Dermis microvascular lymphatic vessel endothelial cell (primary cell): ENCODE data around the gene ZNF333. TPM values are rescaled to one million over a fixed set of nuclear protein-coding genes. Genes with fewer than 3 reads are reported as not detected.

Experiments
- total RNA-seq: library from RNA; depleted of rRNA; stranded (reverse); fragments of >200 nt; gene quantifications from 2 replicates; pipeline ENCODE4 v1.2.1, GENCODE V29; 2014

Gene ZNF333
- total RNA-seq, 1 donor from 2014 or later = 4.2 TPM

Other genes with a start within 250 kb of the ZNF333 start
- 0.13 and 0.25 TPM in 2 replicates for gene PTGER1, start 214.7 kb upstream of the ZNF333 start, total RNA-seq
- gene GIPC1, start 193.9 kb upstream of the ZNF333 start, total RNA-seq = 109 and 126 TPM in 2 replicates
- 23.7 and 34.3 TPM in 2 replicates for gene DNAJB1, start 171.7 kb upstream of the ZNF333 start, total RNA-seq
- 23.1 and 27.4 TPM in 2 replicates for gene TECR, start 160.5 kb upstream of the ZNF333 start, total RNA-seq
- gene NDUFB7, start 118.0 kb upstream of the ZNF333 start, total RNA-seq = 304 and 331 TPM in 2 replicates
- gene CLEC17A, start 107.0 kb upstream of the ZNF333 start, total RNA-seq = not detected in 2 replicates
- gene ADGRE3, start 15.2 kb upstream of the ZNF333 start, total RNA-seq = not detected in 2 replicates
- gene ADGRE2, start 88.5 kb downstream of the ZNF333 start, total RNA-seq = 0.13 and 0.38 TPM in 2 replicates
- gene OR7A5, start 145.1 kb downstream of the ZNF333 start, total RNA-seq = not detected in 2 replicates
- gene OR7C1, start 145.1 kb downstream of the ZNF333 start, total RNA-seq = not detected in 2 replicates
- not detected in 2 replicates for gene OR7A10, start 158.9 kb downstream of the ZNF333 start, total RNA-seq
- gene OR7A17, start 196.1 kb downstream of the ZNF333 start, total RNA-seq = not detected in 2 replicates